GM19455 (cell line): ENCODE measurements around the gene ITM2B.

Source experiments
- ATAC-seq: cut with Tn5 transposase; IDR thresholded peaks from one replicate; pipeline ENCODE4 v1.9.1; 2021; ENCODE audit not compliant: unreplicated experiment

The ITM2B gene

DNA sequence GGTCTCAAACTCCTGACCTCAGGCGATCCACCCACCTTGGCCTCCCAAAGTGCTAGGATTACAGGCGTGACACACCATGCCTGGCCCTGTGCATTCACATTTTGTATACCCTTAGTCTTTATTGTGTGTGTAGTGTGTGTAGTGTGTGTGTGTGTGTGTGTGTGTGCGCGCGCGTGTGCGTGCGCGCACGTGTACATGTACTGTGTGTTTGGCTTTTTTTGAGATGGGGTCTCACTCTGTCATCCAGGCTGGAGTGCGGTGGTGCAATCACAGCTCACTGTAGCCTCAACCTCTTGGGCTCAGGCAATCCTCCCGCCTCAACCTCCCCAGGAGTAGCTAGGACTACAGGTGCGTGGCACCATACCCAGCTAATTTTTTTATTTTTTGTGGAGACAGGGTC, 22.1 kb downstream of the ITM2B start:
- no peak for ATAC-seq

DNA sequence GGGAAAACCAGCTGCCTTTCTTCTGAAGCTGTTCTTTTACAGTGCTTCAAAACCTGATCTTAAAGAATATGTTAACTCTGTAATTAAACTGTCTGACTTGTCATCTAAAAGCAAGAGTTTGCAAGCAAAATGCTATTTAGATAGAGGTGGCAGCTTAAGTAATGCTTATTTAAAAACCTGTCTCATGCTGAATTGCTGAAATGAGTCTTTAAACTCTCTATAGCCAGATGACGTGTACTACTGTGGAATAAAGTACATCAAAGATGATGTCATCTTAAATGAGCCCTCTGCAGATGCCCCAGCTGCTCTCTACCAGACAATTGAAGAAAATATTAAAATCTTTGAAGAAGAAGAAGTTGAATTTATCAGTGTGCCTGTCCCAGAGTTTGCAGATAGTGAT, 22.9 kb downstream of the ITM2B start:
- no peak for ATAC-seq

DNA sequence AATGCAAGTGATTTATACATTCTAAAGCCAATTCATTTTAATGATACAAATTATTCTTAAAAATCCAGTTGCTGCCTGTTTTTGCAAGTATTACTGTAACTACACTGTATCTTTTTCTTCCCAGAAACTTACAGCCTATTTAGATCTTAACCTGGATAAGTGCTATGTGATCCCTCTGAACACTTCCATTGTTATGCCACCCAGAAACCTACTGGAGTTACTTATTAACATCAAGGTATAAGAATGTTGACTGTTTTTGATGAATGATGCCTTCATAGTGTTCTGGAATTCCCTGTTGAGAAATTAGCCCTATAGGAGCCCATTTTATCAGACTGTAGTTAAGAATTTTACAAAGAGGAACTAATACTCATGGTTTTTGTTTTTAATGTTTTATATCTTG, 25.0 kb downstream of the ITM2B start:
- ATAC-seq, result no peak

DNA sequence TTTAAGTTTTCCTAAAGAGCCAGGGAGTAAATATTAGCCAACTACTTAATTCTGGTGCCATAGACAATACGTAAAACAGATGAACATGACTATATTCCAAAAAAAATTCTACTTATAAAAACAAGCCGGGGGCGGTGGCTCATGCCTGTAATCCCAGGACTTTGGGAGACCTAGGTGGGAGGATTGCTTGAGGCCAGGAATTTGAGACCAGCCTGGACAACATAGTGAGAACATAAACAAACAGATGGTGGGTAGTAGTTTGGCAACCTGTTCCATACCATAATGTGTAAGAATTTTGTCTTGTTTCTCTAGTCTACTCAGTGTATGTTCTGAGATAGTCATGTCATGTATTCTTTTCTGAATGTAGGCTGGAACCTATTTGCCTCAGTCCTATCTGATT, 25.4 kb downstream of the ITM2B start:
- no peak for ATAC-seq

DNA sequence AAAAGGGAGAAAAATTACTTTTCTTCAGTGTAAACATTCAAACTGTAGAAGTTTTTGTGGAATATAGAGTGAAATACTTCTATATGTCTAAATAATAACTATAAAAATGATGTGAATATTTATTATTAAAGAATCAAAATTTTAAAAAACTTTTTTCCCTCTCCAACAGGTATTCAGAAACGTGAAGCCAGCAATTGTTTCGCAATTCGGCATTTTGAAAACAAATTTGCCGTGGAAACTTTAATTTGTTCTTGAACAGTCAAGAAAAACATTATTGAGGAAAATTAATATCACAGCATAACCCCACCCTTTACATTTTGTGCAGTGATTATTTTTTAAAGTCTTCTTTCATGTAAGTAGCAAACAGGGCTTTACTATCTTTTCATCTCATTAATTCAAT, 28.0 kb downstream of the ITM2B start:
- no peak for ATAC-seq

DNA sequence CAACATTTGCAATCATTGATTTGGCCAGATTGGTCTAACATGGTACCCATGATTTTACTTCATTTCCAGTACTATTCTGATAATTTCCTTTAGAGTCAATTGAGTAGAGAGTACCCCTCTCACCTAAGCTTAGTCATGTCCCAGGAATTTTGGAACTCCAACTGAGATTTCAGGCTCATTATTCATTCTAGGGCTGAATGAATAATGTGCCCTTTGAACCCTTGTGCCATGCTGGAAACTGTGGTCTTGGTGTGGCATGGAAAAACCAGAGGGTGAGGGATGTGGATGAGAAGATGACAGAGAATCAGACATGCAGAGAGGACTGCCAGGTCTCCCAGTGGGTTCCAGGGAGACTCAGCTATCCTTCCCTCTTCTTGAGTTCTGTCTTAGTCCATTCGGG, 30.2 kb downstream of the ITM2B start:
- ATAC-seq, result no peak

DNA sequence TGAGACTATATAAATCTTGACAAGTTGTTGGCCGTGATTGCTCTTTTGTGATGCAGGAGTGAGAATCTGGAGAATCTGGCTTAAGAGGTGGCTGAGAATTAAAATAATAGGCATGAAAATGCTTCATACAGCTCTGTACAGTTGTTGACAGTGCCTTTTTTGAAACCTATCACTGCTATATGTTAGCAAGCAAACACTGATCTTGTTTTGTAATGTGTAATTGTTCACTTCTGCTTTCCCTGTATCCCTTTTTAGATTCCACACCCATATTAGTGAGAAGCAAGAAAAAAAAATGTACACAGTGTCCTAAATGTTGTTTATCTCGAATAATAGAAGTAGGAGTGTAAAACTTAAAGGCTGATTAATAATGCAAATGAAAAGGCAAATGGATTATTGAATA, 31.1 kb downstream of the ITM2B start:
- ATAC-seq, result no peak

DNA sequence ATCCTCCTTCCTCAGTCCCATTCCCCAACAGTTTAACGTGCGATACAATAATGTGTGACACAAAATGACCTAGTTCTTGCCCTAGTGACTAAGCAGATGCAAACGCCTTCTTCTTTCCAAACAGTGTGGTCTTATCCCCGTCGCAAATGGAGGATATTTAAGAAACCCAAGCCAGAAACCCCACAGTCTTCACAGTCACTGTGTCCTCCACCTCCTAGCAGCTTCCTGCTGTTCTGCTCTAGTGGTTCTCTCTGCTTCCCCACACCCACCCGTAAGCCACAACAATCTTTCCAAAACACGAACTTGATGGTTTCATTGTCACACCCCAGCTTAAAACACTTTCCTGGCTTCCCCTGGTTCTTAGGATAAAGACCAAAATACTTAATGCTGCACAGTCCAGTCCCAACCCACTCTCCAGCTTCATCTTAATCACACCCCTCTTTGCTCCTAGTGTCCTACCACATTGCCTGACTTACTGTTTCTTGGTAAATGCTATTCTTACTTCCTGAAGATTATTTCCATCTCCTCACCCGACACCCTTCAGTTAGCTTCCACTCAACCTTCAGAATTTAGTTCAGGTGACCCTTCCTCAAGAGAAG, 32.3 kb downstream of the ITM2B start:
- ATAC-seq, result no peak

DNA sequence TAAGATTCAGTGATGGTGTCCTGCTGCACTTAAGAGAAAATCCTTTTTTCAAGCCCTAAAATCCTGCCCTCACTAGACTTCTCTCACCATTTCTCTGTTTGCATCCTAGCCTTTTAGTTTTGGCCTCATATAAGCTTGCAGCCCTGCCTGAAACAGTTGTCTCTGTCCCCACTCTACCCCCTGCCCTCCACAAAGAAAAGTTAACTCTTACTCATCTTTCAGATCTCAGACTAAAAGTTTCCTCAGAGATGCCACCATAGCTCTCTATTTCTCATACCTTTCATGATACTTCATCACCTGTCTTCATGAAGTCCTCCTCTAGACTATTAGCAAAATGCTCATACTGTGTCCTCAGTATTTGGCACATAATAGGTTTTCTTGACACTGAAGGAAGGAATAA, 33.1 kb downstream of the ITM2B start:
- no peak for ATAC-seq

DNA sequence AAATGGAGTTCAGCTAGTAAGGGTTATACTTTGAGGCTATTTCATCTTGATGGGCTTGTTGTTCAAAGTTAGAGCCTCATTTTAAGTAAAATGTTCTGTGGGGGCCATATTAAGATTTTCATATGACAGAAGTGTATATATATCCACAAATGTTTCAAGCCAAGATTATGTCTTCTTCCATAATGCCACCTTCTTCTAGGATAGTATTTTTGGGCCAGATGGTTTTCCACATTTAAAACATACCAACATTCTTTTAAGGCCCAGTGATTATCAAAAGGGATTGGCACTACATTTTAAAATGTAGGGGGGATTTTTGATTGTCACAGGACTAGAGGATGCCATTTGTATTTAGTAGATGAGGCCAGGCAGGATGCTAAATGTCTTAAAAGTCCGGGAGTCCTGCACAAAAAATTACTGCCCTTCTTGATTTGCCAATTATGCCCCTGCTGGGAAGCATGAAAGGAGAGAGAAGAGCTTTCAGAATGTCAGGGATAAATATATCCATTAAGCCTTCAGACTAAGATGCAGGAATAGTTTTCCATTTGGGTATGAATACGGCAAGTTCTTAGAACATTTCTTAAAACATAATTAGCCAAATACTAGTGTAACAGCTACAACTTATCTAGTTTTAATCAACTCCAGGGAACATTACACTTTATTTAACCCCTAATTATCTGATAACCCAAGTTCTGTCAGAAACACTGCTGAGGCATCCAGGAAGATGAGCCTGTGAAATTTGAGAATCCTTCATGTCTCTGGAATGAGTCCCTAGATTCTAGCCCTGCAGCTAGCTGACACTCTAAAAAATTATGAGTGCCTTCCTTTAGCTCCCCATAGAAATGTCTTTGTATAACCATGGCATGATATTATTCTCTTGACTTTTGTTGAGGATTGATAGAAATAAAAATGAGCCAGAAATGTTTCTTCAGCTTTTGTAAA, 34.0 kb downstream of the ITM2B start:
- no peak for ATAC-seq

DNA sequence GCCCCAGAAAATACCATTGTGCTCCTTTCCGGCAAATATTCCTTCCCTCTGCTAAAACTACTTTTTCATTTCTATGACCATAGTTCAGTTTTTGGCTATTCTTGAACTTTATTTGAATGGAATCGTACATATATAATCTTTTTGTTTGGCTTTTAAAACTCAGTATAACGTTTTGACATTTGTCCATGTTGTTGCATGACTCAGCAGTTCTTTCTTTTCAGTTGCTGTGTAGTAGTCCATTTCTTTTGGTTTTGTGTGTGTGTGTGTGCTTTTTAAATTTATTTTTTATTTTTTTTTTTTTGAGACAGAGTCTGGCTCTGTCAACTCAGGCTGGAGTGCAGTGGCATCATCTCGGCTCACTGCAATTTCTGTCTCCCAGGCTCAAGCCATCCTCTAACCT, 35.0 kb downstream of the ITM2B start:
- no peak for ATAC-seq

DNA sequence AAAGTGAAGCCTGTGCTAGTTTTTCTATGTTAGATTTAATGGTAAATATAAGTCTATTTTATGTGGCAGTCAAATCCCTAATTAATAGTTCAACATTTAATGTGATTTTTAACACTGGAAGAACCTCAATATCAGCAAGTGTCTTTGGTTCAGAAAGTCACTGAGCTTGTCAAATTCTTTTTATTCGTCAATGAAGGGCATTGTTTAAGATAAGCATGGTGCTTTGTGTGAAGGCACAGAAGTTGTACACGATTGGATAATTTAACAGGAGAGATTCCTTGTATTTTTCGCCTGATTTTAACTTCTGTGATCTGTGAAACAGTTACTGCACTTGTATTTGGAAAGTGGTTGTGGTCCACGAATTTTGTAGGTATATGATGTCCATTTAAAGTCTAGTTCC, 40.3 kb downstream of the ITM2B start:
- ATAC-seq, result no peak

DNA sequence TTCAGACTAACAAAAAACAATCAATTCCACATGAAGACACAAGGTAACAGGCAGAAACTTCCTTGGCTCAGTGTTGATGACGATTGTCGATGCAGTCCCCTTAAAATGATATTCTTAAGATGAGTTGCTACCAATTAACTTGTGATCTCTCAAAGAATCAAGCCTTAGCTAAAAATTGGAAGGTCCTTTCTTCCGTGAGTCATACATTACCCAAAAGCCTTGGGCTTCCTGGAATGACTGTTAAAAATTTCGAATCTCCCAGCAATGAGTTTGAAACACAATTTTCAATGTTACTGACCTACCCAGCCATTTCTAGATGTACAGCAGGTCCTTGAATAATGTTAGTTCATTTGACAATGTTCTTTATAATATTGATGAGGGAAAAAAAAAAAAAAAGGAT, 42.5 kb downstream of the ITM2B start:
- no peak for ATAC-seq

DNA sequence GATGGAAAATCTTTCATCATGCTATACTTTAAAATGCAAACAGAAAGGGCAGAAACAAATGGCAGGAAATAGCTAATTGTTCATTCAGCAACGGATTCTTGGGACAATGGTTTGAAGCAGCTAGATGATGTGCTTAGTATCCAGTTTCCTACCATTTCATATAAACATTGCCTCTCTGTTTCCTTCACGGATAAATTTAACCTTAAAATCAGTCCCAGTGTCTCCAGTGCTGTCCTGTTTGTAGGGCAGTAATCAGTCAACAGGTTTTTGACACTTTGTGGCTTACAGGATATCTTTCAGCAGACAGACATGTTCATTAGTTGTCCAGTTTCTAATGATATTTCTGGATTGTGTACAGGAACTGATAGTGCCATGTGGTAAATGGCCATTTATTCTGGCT, 45.8 kb downstream of the ITM2B start:
- ATAC-seq, result no peak

DNA sequence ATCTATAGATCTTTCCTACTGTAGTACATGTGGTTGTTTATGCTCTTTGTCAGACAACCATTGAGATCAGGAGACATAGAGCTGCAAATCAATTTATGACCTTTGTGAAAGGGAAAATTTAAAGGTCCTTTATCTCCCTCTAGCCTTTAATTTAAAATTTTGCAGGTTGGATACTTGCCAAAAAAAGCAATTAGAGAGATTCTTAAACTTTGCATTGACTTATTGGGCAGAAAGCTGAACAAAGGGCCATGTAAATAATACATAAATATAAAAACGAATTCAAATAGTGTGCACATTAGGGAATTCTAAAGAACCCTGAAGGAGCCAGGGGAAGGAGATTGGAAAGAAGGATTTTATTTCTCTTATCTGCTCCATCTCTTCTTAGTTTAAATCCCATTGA, 48.5 kb downstream of the ITM2B start:
- no peak for ATAC-seq

DNA sequence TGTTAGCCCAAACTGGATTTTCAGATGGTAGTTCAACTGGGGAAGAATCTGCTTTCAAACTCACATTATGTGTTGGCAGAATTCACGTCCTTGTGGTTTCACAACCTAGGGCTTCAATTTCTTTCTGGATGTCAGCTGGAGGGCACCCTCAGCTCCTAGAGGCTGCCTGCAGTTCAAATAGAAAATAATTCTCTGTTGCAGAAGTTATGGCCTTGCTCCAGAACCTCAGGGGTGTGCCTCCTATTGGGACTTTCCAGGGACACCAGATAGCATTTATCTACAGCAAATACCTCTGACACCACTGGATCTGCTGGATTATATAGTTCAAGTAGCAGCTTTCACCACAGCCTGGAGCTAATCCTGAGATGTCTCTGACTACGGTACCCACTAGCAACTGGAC, 58.7 kb downstream of the ITM2B start:
- no peak for ATAC-seq

DNA sequence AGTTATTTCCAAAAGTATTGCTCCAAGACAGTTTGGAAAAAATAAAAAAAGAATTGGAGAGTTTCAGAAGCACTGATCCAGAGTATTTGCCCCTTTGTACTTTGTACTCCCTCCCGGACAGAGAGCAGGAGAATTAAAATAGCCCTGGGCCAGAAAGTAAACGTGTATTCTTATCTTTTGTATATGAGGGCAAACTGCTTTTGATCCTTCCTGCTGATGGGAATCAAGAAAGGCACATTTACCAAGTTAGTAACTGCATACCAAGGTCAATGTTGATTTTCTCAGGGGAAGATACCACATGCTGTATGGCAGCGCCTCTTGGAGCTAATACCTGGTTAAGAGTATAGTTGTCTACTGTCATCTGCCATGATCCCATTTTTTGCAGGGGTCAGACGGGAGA, 59.6 kb downstream of the ITM2B start:
- no peak for ATAC-seq

DNA sequence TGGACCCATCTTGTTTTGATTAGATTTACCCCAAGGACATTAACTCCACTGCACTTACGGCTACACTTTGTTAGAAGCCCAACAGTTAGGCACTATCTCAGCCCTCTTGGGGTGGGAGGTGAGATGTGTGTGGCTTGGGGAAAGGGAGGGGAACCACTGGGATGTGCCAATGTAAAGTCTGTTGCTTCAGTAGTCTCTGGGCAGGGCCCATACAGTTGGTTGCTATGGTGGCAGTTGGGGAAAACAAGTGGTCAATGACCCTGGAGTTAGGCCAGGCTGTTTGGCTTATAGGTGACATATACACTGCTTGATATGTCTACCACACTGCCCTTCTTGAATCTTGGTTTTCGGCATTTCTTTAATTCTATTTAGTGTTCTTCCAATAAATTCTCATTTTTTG, 61.6 kb downstream of the ITM2B start:
- ATAC-seq, result no peak

DNA sequence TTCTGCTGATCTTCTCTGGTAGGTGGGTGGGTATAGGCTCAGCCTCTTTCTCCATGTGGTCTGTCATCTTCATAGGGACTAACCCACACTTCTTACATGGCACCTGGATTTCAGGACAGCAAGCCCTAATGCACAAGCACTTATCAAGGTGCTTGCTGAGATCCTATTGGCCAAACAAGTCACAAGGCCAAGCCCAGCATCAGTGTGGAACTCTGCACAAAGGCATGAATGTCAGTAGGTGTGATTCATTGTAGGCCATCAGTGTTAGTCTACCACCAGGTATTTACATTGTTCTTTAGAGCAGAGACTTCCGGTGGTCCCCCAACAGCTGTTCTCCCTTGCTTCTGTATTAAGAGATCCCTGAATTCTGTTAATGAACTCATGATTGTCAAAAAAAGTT, 62.3 kb downstream of the ITM2B start:
- no peak for ATAC-seq

DNA sequence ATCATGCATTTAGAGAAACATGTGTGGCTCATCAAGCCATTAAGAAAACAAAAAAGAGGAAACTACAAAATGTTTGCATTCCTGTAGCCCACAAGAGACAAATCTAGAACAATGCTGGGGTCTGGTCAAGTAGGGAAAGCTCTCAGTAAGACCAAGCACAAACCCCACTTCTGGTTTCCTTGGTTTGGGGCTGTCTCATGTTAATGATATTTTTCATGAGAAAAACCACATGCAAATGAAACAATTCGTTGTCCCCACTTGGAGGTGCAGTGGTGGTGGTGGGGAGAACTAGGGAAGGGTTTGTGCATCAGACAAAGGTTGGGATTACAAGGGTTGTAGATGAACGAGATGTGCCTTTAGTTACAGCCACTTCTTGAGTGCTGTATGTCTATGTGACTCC, 63.5 kb downstream of the ITM2B start:
- ATAC-seq, result no peak

DNA sequence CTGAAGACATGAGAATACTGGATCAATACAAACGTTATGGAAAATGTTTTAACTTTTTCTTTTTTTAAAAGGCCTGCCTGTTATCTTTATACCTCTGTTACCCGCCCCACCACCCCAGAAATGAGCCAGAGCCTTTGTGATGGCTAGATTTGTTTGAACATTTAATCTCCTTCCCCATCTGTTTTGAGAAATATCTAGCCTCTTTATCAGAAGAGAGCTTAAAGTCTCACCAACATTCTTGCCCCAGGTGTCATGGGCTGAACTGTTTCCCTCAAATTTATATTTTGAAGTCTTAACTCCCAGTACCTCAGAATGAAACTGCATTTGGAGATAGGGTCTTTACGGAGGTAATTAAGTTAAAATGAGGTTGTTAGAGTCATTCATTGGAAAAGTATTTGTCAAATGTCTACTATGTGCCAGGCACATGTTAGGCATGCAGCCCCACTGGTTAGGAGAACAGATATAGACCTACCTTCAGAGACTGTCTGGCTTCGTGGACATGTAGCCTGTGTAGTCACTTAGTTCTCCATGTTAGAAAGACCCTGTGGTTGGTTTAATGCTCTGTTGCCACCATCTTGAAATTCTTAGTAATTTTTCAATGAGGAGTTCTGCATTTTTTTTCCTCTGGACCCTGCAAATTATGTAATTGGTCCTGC, 64.3 kb downstream of the ITM2B start:
- ATAC-seq, result no peak

DNA sequence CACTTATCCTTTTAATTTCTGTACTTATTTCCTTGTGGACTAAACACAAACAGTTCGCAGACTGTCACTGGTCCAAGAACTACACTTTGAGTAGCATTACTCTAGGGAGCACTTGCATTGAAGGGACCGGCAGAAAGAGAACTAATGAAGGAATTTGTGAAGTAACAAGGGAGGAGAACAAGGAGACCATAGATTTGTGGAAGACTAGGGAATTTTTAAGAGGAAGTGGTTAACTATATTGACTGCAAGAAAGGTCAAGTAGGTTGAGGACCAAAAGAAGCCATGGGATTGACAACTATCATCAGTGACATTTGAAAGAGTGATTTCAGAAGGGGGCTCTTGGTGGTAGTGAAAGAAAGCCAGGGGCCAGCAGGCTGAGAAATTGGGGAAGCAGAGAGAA, 66.6 kb downstream of the ITM2B start:
- no peak for ATAC-seq
